Stimulated activated CD4-positive, alpha-beta T cell treated with anti-CD3 and anti-CD28 coated beads, Interleukin-1b, Interleukin-23, amount 100 ng/mL, for 1 hour (primary cell): ENCODE data around the gene RCE1.

Experiments used
- DNase-seq, 2 donors: peaks; one replicate each; pipeline ENCODE4 v3.0.0-alpha.2; 2020; ENCODE audit warnings: low read depth in 2 of 2

The RCE1 gene

GRCh38 chr11:66885950-66886440 lies 42.8 kb downstream of the RCE1 start:
- DNase-seq: no peak

GRCh38 chr11:66886671-66887221 lies 43.5 kb downstream of the RCE1 start:
- DNase-seq: no peak

DNA sequence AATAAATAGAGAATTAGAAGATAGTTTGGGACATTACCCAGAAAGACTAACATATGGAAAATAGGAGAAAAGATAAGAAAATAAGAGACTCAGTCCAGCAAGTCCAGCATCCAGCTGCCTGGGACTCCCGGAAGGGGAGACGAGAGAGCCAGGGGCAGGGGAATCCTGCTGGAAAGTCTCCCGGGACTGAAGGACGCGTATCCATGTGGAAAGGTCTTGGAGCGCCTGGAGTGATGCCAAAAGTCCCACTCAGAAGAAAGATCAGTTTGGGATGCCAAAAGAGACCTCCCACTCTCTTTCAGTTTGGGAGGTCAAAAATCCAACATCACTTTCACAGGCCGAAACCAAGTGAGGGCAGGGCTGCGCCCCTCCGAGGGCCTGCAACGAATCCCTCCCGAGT lies 44.3 kb downstream of the RCE1 start:
- no peak for DNase-seq

GRCh38 chr11:66888282-66888681 lies 45.0 kb downstream of the RCE1 start:
- DNase-seq: no peak

GRCh38 chr11:66889960-66890359 lies 46.7 kb downstream of the RCE1 start:
- no peak for DNase-seq

- peak in 1 of 2 donors; percentile 11 for DNase-seq
Observed at GRCh38 chr11:66891851-66892660, 48.8 kb downstream of the RCE1 start.

GRCh38 chr11:66892911-66893310 lies 49.7 kb downstream of the RCE1 start:
- DNase-seq: no peak

- DNase-seq: no peak
Observed at GRCh38 chr11:66894141-66894540, 50.9 kb downstream of the RCE1 start.
